NOMO-1 treated with DMSO at 0.1 percent for 48 hours (cell line): ENCODE data around the gene IL36B.
"Not testable (repeated sequence)": the region's sequence is repeated elsewhere in the genome, so short reads cannot be mapped to it uniquely, and the experiment has no call there.

Experiments
- DNase-seq: peaks from one replicate; lab custom pipeline; 2025; ENCODE audit not compliant: unreplicated experiment; lab: John Stamatoyannopoulos, UW

The IL36B gene

DNA sequence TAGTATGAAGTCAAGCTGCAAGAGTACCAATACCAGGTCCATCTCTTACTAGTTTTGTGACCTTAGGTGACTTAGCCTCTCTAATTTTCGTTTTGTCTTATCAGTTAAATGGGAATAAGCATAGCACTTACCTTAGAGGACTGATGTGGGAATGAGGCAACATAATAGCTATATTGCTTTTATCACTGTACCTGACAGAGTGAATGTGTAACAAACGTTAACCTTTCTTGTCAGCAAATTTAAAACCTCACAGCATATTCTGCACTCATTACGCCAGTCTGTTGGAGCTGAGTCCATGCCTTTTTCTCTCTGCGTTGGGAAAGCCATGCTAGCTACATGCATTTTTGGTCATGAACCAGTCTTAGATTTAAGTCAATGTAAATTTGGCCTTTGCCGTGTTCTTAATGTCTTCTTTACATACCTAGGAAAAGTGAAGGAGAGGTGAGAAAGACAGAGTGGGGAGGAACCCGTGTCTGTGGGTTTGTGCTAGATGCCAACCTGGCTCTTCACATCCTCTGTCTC is at the start of gene IL36B:
Gene IL36B (minus strand): TSS at position 472 of the 522 bp plus-strand sequence.
- DNase-seq = no peak

DNA sequence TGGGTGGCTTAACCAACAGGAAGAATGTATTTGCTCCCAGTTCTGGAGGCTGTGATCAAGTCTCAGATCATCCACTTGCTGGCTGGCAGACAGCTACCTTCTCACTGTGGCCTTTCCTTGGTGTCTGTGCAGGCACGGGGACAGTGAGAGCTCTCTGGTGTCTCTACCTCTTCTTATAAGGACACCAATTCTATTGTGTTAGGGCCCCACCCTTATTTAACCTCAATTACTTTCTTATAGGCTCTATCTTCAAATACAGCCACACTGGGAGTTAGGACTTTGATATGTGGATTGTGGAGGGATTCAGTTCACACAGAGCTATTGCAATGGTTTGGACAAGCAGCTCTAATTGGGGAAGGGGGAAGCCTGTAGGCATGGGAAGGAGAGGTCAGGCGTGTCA is 49.5 kb upstream of the IL36B start:
- no peak for DNase-seq

DNA sequence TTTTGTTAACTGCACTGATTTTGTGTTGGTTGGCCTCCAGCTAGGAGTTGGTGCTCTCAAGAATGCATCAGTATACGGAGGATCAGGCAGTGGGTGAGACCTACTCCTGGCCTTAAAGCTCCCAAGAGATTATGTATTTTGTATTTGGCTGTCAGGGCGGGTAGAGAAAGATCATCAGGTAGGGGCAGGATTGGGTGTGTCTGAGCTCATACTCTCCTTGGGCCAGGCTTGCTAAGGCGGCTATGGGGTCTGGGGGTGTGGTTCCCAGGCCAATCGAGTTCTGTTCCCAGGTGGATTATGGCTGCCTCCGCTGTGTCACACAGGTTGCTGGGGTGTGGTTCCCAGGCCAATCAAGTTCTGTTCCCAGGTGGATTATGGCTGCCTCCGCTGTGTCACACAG is 45.9 kb upstream of the IL36B start:
- DNase-seq = no peak

DNA sequence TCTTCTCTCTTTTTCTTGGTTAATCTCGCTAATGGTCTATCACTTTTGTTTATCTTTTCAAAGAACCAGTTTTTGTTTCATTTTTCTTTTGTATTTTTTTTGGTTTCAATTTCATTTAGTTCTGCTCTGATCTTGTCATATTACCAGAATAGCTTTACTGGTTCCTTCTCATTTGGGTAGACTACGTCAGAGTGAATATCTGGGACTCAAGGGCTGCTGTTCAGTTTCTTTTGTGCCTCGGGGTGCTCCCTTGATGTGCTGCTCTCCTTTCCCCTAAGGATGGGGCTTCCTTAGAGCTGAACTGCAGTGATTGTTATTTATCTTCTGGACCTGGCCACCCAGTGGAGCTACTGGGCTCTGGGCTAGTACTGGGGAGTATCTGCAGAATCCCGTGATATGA is 45.4 kb upstream of the IL36B start:
- no peak for DNase-seq

DNA sequence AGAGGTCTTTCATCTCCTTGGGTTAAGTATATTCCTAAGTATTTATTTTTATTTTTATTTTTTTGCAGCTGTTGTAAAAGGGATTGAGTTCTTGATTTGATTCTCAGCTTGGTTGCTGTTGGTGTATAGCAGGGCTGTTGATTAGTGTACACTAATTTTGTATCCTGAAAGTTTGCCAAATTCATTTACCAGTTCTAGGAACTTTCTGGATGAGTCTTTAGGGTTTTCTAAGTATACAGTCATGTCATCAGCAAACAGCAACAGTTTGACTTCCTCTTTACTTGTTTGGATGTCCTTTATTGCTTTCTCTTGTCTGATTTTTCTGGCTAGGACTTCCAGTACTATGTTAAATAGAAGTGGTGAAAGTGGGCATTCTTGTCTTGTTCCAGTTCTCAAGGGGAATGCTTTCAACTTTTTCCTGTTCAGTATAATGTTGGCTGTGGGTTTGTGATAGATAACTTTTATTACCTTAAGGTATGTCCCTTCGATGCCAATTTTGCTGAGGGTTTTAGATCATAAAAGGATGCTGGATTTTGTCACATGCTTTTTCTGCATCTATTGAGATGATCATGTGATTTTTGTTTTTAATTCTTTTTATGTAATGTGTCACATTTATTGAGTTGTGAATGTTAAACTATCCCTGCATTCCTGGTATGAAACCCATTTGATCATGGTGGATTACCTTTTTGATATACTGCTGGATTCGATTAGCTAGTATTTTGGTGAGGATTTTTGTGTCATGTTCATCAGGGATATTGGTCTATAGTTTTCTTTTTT is 44.4 kb upstream of the IL36B start:
- DNase-seq = not testable (repeated sequence)

DNA sequence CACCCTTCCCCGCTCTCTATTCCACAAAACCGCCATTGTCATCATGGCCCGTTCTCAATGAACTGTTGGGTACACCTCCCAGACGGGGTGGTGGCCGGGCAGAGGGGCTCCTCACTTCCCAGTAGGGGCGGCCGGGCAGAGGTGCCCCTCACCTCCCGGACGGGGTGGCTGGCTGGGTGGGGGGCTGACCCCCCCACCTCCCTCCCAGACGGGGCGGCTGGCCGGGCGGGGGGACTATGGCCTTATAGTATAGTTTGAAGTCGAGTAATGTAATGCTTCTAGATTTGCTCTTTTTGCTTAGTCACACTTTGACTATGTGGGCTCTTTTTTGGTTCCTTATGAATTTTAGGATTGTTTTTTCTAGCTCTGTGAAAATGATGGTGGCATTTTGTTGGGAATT is 43.6 kb upstream of the IL36B start:
- DNase-seq = not testable (repeated sequence)

DNA sequence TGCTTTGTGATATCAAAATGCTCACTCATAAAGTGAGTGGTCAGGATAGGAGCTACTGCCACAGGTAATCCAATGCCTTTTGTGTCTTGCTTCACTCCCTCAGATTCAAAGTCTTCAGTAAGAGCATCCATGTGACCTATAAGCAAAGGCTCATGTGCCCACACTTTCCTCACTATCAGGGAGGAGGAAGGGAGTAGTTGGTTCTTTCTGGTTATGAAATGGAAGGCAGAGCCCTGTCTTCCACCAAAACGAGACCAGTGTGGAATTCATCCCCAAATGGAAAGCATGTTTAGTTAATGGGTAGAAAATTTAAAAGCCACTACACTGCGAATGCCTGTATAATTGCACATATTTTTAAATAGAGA is 40.9 kb upstream of the IL36B start:
- no peak for DNase-seq

DNA sequence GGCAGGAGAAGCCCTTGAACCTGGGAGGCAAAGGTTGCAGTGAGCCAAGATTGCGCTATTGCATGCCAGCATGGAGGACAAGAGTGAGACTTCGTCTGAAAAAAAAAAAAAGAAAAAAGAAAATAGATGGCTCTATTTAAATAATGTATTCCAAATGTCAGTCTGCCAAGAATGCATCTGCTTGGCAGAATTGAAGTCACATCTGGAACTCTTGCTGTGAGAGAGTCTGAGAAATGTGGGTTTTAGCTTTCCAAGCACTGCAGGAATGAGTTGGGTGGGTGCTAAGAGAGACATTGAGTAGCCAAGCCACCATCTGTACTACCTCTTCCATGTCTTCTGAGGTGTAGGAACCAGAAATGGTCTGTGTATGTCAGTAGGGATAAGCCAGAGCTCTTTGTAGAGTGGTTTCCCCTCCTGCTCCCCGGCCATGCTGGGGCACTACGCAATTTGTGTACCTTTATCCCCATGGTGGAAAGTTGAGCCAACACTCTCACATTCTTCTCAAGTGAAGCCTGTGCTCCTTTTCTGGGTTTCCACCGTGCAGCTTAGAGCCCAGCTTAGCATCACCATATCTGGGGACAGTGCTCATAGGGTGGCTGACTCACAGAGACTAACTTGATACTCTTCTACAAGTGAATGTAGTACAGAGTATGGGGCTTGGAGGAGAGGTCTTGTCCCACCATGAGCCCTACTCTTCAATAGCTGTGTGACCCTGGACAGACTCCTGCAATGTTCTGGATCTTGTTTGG is 40.4 kb upstream of the IL36B start:
- DNase-seq = no peak

DNA sequence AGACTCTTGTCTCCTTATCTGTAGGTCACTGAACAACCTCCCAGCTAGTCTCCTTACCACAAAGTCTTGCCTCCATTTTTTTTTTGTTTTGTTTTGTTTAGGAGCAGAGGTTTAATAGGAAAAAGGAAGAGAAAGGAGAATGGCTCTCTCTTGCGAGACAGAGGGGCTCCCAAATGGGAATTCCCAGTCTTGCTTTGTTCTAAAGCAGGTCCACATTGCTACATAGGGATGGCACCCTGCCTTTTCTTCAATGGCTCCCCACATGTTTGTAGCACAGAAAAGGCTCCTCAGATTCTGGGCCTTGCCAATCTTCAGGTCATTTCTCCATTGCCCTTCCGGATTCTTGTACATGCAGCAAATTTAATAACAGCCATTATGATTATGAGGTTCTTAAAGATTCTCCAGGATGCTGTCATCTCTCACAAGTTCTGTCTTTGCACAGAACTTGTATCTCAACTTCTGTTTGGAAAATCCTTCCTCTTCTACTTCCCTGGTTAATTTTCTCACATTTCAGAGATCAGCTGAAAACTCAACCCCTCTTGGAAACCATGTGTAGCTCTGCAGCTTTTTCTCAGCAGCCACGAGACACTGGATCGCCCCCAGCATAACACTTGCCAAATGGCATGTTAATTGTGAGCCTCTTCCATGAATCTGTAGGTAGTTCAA is 38.7 kb upstream of the IL36B start:
- DNase-seq = no peak

DNA sequence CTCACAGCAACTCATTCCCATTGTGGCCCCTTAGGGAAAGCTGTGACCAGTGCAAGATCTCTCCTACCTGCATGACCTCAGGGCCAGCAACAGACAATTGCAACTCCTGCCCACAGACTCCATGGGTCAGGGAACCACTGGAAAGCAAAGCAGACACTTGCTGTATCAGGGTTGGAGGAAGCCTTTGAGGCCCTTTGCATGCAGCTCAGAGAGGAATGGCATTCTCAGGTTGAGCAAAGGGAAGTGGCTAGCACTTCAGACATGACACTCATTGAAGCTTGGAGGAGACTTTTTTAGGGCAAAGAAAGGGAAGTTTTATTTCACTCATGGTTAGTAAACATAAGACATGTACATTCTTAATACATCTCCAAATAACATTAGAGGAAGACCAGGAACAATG is 37.2 kb upstream of the IL36B start:
- DNase-seq = peak; percentile 67

DNA sequence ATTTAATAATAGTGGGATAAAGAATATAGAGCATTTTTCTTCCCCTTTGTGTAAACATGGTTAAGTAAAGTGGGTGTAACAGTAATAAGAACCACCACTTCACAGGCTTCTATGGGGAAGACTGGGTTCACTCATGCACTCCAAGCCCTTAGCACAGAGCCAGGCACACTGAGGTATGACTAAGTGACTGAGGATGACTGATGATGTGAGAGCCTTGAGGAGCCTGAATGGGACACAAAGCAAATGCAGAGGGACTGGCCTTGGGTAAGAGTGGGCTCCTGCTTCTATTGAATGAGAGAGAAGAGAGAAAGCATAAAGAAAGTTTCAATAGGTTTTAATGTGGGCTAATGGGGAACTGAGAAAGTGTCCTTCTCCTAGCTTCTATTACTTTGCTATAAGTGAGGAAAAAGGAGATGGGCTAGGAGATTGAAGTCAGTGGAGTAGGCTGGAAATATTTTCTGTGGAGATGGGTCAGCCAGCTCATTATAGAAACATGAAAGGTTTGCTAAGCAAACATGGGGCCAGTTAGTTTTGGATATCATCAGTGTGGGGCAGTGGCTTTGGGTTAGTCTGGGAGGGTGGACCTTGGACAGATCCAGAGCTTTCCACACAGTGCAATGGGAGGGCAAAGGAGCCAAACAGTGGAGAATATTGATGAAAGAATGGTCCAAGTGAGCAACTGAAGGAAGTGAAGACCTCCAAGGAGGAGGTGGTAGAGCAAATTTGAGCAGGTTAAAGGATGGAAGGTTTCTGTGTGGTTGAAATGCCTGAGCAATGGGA is 35.7 kb upstream of the IL36B start:
- no peak for DNase-seq

DNA sequence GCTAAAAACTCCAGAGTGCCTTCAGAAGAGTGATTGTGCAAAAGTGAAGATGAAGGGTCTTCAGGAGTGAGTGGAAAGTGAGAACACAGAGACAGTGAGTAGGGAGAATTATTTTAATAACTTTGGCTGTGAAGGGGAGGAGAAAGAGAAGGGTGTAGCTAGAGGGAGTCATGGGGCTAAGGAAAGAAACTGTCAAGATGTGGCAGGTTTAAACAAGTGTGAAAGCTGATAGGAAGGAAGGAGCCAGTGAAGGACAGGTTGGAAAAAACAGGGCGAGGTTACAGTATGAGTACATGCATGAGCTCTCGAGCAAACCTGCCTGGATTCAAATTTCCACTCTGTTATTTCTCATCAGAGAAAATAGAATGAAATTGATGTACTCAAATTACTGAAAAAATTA is 32.9 kb upstream of the IL36B start:
- no peak for DNase-seq

DNA sequence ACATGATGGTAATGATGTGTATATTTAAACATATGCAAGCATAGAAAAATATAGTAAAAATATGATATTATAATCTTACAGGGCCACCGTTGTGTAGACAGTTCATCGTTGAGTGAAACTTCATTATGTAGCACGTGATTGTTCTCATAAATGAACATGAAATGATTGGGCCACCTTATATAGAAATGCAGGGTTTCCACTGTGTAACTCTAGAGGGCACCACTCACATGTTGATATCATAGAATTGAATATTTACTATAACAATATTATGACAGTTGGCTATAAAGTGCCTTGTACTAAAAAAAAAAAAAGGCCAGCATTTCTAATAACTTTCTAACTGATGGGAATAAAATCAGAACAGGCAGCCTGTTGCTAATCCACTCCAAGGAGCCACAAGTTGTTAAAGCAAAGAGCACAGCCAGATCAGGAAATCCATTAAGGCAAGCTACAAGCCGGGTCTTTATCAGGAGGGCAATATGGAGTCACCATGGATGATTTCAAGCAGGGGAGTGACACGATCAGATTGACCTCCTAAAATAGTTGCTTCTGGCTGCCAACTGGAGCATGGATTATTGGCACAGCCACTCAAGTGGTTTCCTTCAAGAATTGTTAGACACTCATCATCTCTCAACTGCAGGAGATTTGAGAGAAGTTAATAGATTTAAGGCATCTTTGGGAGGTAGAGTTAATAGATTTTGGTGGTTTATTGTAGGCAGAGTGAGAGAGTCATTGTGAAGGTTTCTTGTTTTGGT is 31.8 kb upstream of the IL36B start:
- DNase-seq = peak; percentile 53

DNA sequence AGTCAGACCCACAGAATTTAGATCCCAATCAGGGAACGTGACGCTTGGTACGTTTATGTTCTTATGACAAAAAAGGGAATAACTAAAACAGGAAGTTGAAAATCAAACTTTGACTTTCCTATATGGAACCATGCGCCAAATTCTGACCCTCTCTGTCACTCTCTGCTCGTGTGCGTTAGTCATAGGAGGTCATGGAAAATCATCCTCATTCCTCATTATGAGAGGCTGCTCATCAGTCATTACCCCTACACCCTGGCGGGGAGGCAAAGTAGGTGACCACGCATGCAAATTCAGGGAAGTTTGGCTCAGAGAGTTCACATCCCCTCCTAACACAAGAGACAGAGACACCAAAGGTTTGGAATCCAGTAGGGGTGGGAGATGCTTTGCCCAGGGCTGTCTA is 30.6 kb upstream of the IL36B start:
- DNase-seq = peak; percentile 25

DNA sequence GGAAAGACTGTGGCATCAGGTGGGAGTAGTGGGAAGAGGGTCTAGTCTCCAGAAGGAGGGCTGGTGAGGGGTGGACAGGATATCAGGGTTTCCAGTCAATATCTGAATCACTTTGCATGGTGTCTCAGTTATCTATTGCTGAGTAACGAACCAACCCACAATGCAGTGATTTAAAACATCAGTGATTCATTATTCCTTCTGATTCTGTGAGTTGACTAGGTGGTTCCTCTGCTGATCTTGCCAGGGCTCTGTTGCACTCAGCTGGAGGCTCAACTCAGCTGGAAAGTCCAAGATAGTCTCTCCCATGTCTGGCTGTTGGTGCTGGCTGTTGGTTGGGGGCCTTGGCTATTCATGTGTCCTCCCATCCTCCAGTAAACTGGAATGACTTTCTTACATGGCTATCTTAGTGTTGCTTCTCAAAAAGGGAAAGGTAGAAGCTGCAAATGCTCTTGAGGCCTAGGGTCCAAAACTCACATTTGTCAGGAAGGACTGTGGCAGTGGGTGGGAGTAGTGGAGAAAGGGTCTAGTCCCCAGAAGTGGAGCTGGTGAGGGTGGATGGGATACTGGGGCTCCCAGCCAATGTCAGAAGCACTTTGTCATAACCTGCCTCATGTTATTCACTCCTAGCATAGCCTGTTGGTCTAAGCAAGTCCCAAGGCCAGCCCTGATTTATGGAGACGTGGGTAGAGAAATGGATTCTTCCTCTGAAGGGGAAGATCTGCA is 29.0 kb upstream of the IL36B start:
- DNase-seq = no peak

DNA sequence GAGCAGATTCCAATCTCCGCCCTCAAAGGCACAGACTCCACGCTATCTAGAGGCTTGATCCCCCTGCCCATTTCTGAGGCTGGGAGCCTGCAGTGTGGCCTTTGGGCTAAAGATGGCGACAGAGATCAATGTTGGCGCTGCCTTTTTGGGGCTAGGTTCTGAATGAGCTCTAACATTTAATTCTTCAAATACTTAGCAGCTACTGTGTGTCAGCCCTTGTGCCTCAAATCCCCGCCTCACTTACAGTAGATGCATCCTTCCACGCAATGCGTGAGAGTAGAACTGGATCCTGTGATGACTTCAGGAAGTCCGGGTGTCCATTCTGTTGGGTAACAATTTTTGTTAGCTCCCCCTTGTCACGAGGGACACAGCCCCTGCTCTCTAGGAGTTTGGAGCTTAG is 27.5 kb upstream of the IL36B start:
- peak; percentile 44 for DNase-seq

DNA sequence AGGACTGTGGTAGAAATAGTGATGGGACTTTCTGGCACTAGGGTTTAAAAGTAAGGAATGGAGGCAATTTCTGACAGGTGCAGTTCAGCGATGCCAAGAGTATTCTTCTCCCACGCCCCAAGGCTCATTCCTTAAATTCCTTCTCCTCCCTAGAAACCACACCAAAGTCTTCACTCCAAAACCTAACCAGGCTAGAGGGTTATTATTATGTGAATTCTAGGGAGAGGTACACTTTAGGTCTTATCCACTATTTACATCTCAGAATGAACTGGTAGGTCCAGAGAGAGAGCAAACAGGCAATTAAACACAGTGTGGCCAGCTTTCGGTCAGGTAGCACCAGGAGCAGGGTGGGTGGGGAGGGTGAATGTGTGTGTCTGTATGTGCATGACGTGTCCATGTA is 26.5 kb upstream of the IL36B start:
- no peak for DNase-seq

DNA sequence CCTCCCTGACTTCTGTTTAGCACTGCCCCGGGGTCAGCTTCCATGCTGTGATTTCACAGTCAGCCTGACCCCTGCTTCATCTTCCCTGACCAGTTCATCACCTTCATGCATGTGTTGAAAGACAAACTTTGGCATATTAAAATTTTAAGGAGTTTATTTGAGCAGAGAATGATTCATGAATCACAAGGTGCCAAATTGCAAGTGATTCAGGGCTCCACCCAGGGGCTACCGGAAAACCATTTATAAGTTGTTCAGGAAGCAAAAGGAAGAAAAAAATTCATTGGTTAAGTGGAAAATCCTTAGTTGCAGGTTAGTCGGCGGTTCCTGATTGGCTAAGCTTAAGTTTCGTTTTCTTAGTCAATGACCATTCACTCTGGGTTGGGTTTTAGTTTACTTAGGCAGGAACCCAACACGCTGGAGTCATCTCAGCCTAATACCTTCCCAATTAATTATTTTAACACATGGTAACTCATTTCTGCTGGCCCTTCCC is 25.7 kb upstream of the IL36B start:
- peak; percentile 14 for DNase-seq

DNA sequence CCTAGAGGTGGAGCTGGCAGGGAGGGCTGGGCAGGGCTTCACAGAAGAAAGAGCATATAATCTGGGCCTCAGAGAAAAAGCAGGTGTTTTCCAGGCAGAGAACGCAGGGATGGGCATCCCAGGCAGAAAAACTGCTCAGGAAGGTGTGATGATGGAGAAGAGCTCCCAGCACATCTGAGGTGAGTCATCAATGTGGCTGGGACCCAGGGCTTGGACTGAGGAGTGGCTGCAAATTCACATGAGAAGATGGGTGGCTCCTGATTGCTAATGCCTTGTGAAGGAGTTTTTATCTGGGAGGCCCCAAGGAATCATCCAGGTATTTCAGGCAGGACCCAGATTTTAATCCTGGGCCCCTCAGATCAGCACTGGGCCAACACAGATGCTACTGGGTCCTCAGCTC is 25.3 kb upstream of the IL36B start:
- DNase-seq = no peak
